GM21528 (cell line): Measurements from ENCODE around the gene DLX4.

Experiments
- ATAC-seq: cut with Tn5 transposase; IDR thresholded peaks from one replicate; pipeline ENCODE4 v1.9.1; 2021; ENCODE audit warnings: mild to moderate bottlenecking, moderate library complexity; ENCODE audit not compliant: unreplicated experiment, low FRiP score

Gene DLX4, protein sequence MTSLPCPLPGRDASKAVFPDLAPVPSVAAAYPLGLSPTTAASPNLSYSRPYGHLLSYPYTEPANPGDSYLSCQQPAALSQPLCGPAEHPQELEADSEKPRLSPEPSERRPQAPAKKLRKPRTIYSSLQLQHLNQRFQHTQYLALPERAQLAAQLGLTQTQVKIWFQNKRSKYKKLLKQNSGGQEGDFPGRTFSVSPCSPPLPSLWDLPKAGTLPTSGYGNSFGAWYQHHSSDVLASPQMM

DNA sequence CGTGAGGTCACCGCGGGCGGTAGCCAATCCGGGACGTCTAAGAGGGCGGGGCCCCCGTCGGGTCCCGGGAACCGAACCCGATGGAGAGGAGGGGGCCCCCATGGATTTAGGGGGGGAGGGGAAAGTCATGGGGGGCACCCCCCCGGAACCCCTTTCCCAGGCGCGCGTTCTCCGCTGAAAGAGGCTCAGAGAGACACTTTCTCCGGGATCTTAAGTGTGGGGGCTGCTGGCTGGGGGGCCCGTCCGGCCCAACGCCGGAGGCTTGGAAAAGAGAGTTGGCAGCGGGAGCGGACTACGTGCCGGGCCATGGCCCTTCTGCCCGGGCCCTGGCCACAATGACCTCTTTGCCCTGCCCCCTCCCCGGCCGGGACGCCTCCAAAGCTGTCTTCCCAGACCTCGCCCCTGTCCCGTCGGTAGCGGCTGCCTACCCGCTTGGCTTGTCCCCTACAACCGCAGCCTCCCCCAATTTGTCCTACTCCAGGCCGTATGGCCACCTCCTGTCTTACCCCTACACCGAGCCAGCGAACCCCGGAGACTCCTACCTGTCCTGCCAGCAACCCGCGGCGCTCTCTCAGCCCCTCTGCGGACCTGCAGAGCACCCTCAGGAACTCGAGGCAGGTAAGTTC lies at the start of gene DLX4:
TSS of gene DLX4 (plus strand) at position 57 of the 626 bp plus-strand sequence. CDS start at position 336, 279 bp downstream.
- ATAC-seq: no peak

DNA sequence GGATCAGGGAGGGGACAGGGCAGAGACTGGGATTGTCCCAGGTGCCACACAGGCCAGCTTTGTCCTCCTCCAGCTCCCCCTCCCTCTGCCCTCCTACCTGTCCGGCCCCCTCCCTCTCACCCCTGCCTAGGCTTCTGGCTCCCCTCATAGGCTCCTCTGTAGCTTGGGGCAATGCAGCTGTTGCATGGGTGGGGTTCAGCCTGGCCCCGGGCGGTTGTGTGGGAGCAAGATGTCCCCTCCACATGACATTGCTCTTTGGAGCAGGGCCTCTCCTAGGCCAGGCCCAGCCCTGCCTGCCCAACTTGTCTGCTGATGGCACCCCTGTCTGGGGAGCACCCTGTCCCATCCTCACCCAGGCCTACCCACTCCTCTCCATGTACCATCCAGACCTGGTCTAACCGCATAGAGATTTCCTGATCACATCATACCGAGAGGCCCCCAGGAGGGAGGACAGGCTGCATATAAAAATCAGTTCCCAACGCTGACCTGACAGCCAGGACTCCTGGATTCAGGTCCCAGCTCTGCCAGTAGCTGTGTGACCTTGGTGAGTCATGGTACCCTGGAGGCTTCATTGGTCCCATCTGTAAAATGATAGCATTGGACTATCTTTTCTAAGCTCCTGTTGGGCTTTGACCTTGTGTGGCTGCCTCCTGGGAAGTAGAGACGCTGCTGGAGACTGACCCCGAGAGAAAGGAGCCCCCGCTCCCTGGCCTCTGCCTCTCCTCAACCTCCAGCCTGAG lies 48.8 kb upstream of the DLX4 start:
- no peak for ATAC-seq

DNA sequence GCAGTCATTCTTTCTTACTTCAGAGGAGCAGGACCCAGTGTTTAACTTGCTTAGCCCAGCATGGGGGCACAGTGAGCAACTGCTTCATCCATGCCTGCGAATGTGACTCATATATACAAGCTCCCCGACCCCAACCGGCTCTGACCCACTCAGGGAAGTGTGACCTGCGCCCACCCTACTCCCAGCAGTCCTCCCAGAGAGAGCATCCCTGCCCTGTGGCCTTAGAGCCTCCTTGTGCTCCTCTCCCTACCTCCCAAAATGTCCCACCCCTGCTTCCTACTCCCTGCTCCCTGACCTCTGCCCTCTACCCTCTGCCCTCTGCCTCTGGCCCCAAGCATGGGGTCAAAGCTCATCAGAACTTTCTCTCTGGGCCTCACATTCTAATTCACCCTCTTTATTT lies 46.9 kb upstream of the DLX4 start:
- ATAC-seq: no peak

DNA sequence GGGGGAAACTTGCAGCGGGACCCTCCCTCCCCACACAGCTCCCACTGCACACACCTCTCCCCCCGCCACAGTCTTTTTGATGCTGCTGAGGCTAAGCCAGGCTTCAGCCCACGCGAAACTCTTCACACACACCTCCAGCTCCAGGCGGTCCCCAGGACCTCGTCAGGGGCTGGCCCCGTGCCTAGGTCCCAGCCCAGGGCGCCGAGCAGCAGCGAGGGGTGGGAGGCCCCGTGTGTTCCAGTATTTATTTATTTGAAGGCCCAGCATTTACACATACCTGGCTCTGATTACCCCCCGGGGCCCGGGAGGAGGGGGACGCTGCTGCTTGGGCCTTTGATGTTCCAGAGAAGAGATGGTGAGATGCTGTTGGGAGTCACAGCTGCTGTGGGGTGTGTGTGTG lies 44.9 kb upstream of the DLX4 start:
- ATAC-seq: no peak

GRCh38 chr17:49924589-49924988 lies 44.4 kb upstream of the DLX4 start:
- ATAC-seq: no peak

- no peak for ATAC-seq
These were observed 43.1 kb upstream of the DLX4 start for GRCh38 chr17:49925921-49926320.

GRCh38 chr17:49926886-49927285 lies 42.1 kb upstream of the DLX4 start:
- ATAC-seq: no peak

- no peak for ATAC-seq
These were observed 40.7 kb upstream of the DLX4 start for GRCh38 chr17:49928126-49928800.

GRCh38 chr17:49928837-49929475 lies 40.0 kb upstream of the DLX4 start:
- ATAC-seq: no peak

DNA sequence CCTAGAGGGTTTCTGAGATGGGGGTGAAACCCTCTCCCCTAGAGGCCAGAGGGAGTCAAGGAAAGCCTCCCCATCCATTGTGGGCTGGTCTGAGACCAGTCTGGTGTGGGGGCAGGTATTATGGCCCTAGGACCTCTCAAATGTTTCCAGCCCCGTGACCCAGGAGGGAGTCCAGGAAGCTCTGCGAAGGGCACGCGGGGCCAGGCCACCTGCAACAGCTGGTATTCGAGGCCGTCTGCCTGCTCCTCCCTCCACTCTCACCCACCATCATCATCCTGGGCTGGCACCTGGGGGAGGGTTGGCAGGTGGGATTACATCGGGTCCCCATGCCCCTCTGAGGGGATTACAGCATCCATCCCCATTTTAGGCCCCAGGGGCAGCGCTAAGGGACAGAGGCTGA lies 38.1 kb upstream of the DLX4 start:
- ATAC-seq: no peak

- ATAC-seq: no peak
These were observed 37.4 kb upstream of the DLX4 start for GRCh38 chr17:49931416-49932137.

DNA sequence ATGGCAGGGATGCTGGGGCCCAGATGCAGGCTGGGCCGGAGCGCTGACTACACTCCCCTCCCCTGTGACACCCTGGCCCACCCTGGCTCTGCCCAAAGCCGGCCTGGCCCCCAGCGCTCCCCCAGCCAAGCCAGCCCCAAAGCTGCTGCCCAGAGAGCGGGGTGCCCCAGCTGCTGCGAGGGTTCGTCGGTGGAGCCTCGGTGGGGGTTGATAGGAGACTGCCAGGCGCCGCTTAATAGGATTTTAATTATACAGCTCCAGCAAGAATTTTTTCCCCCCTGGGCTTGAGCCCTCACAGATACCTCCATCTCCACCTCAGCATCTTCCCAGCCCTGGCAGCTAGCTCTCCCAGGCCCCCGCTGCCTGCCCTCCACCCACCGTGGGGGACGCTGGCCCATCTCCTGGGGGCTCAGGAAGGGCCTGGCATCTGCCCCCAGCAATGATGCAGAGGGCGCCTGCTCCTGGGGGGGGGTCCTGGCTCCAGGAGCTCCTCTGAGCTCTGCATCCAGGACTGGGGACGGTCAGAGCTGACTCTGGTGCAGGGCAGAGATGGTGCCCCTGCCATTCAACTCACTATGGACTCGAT lies 36.8 kb upstream of the DLX4 start:
- no peak for ATAC-seq

DNA sequence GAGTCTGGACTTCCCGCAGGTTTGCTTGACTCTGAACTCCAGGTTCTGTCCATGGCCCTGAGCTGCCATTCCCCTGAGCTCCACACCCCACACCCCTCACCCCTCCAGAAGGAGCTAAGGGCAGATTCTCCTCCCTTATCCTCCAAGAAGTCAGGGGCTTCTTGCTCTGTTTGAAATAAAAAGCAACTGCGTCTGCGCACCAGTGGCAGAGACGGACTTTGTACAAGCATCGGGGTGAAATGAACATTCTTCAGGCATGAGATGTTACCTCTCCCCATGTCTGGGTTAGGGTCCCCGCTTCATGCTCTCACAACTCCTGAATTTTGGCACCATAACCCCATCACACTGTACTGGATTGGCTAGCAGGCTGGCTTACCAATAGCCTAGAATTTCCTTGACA lies 36.1 kb upstream of the DLX4 start:
- no peak for ATAC-seq

- ATAC-seq: no peak
These were observed 33.3 kb upstream of the DLX4 start for GRCh38 chr17:49935526-49936210.

DNA sequence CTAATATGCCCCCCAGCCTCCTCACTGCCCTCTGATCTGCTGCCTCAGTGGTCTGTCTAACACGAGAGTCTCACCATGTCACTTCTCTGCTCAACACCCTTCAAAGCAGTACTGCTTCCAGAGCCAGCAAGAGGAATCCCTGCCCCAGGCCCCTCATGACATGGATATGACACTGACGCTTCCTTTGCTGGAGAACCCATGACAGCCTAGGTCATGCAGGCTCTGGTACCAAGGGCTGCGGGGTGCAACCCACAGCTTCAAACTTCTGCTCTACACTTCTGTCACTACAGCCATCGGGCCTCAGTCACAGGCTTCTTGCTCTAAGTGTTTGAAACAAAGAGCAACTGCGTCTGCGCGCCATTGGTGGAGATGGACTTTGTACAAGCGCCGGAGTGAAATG lies 32.6 kb upstream of the DLX4 start:
- no peak for ATAC-seq

DNA sequence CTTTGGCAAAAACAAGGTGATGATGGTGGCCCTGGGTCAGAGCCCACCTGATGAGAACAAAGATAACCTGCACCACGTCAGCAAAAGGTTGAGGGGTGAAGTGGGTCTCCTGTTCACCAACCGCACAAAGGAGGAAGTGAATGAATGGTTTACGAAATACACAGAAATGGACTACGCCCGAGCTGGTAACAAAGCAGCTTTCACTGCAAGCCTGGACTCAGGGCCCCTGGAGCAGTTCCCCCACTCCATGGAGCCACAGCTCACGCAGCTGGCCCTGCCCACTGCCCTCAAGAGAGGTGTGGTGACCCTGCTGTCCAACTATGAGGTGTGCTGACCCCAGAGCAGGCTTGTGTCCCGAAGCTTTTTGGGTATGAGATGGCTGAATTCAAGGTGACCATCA lies 29.7 kb upstream of the DLX4 start:
- no peak for ATAC-seq

GRCh38 chr17:49941427-49941826 lies 27.6 kb upstream of the DLX4 start:
- no peak for ATAC-seq

DNA sequence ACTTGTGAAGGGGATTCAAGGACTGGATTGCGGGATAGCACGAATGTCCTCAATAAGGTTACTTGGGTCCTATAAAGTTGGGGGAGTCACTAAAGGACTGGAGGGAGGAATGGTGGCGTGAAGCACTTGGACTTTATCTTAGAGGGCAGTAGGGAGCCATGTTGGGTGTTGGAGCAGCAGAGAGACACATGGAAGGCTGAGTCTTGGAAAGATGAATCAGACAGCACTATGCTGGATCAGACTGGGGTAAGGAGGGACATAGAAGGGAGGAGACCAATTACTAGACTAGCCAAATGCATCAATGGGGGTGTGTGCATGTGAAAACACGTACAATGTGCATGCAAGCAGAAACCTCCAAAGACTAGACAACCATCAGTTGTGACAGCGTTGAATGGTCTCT lies 26.0 kb upstream of the DLX4 start:
- no peak for ATAC-seq

DNA sequence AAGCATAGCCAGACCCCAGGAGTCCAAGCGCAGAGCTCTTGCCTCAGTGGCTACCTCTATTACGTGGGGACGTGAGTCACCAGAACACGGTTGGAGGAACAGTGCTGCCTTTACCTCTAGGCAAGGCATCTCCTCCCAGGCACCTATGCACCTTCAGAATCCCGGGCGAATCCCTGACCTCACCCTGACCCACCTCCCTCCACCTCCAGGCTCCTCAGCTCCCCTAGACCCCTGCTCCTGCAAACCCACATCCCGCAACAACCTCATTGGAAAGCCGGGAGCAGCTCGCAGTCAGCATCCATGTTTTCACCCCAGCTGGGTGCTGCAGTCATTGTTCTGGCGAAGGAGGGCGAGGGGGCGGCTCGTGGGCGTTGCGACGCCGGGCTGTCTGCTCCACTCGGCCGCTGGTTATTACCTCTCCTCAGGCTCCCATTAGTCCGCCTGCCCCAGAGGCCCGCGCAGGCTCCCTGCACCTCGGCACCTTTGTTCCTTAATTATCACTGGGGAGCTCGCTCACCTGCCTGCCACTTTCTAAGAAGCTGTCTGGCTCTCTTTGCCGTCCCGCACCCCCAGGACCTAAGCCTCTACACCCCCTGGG lies 24.6 kb upstream of the DLX4 start:
- no peak for ATAC-seq
